ENCODE results near the gene SH2B3.

- no peak for TF ChIP-seq CTCF (IDR thresholded peaks at IDR 0.05 in 8 of 11, conservative IDR thresholded peaks at IDR 0.05 in 3 of 11)
- TF ChIP-seq POLR2AphosphoS5 (IDR thresholded peaks at IDR 0.05) = no peak
Measured at GRCh38 chr12:111418594-111418880, 12.8 kb downstream of the SH2B3 start.
